Daoy (cell line): ENCODE results near the gene SLCO4A1. TPM values are rescaled to one million over a fixed set of nuclear protein-coding genes. Genes with fewer than 3 reads are reported as not detected.
"Not testable (repeated sequence)": the region's sequence is repeated elsewhere in the genome, so short reads cannot be mapped to it uniquely, and the experiment has no call there.

Experiments
- DNase-seq: peaks from one replicate; pipeline ENCODE4 v3.0.0-alpha.2; 2015; ENCODE audit warnings: low read depth
- total RNA-seq: library from RNA; depleted of rRNA; stranded (reverse); fragments of >200 nt; shearing (Covaris generic); gene quantifications from 2 replicates; pipeline ENCODE4 v1.2.3, GENCODE V29; 2014

SLCO4A1 gene
- total RNA-seq, 1 experiment from 2014 or later: 16.3 TPM

- DNase-seq: no peak
These were observed 19.3 kb upstream of the SLCO4A1 start for GRCh38 chr20:62622877-62623487.

- peak; percentile 93 for DNase-seq
These were observed 18.6 kb upstream of the SLCO4A1 start for GRCh38 chr20:62623488-62624324.

GRCh38 chr20:62624325-62624690 lies 18.0 kb upstream of the SLCO4A1 start:
- DNase-seq: no peak

GRCh38 chr20:62624719-62625453 lies 17.4 kb upstream of the SLCO4A1 start:
- no peak for DNase-seq

GRCh38 chr20:62625516-62625915 lies 16.8 kb upstream of the SLCO4A1 start:
- no peak for DNase-seq

GRCh38 chr20:62625921-62626547 lies 16.3 kb upstream of the SLCO4A1 start:
- DNase-seq: no peak

- DNase-seq: not testable (repeated sequence)
These were observed 14.9 kb upstream of the SLCO4A1 start for GRCh38 chr20:62627425-62627824.

- peak; percentile 80 for DNase-seq
These were observed 14.2 kb upstream of the SLCO4A1 start for GRCh38 chr20:62627901-62628612.

- DNase-seq: peak; percentile 66
These were observed 13.6 kb upstream of the SLCO4A1 start for GRCh38 chr20:62628691-62629090.

GRCh38 chr20:62629864-62630470 lies 12.3 kb upstream of the SLCO4A1 start:
- no peak for DNase-seq

- no peak for DNase-seq
These were observed 10.7 kb upstream of the SLCO4A1 start for GRCh38 chr20:62631336-62632308.

GRCh38 chr20:62632575-62633090 lies 9.7 kb upstream of the SLCO4A1 start:
- DNase-seq: no peak

GRCh38 chr20:62633598-62634329 lies 8.5 kb upstream of the SLCO4A1 start:
- no peak for DNase-seq

GRCh38 chr20:62634330-62634967 lies 7.9 kb upstream of the SLCO4A1 start:
- DNase-seq: no peak

GRCh38 chr20:62635232-62635631 lies 7.1 kb upstream of the SLCO4A1 start:
- no peak for DNase-seq

GRCh38 chr20:62635852-62636251 lies 6.5 kb upstream of the SLCO4A1 start:
- DNase-seq: no peak

GRCh38 chr20:62636446-62636845 lies 5.9 kb upstream of the SLCO4A1 start:
- no peak for DNase-seq

- no peak for DNase-seq
These were observed 5.2 kb upstream of the SLCO4A1 start for GRCh38 chr20:62637110-62637509.
